NCI-H2196 treated with DMSO at 0.1 percent for 48 hours (cell line): ENCODE data around the gene ZNF622.
"Not testable (repeated sequence)": the region's sequence is repeated elsewhere in the genome, so short reads cannot be mapped to it uniquely, and the experiment has no call there.

ENCODE experiments used
- DNase-seq: peaks from one replicate; lab custom pipeline; 2025; ENCODE audit not compliant: unreplicated experiment; lab: John Stamatoyannopoulos, UW

Gene ZNF622

GRCh38 chr5:16436065-16436682, 29.4 kb downstream of the ZNF622 start:
- DNase-seq, result not testable (repeated sequence)

GRCh38 chr5:16431490-16431889, 34.1 kb downstream of the ZNF622 start:
- no peak for DNase-seq

GRCh38 chr5:16430349-16431089, 35.1 kb downstream of the ZNF622 start:
- DNase-seq, result no peak

GRCh38 chr5:16428359-16428758, 37.2 kb downstream of the ZNF622 start:
- DNase-seq, result no peak

- DNase-seq, result no peak
These were observed 38.0 kb downstream of the ZNF622 start for GRCh38 chr5:16427587-16427986.

GRCh38 chr5:16418471-16418922, 47.1 kb downstream of the ZNF622 start:
- no peak for DNase-seq

- DNase-seq, result no peak
These were observed 48.1 kb downstream of the ZNF622 start for GRCh38 chr5:16417398-16418074.

GRCh38 chr5:16414861-16415260, 50.7 kb downstream of the ZNF622 start:
- no peak for DNase-seq

- no peak for DNase-seq
These were observed 52.3 kb downstream of the ZNF622 start for GRCh38 chr5:16413166-16413860.

- DNase-seq, result no peak
These were observed 53.0 kb downstream of the ZNF622 start for GRCh38 chr5:16412556-16412955.

- no peak for DNase-seq
These were observed 53.7 kb downstream of the ZNF622 start for GRCh38 chr5:16411741-16412455.

GRCh38 chr5:16411235-16411634, 54.4 kb downstream of the ZNF622 start:
- DNase-seq, result no peak

GRCh38 chr5:16410338-16410737, 55.3 kb downstream of the ZNF622 start:
- no peak for DNase-seq

GRCh38 chr5:16406630-16407029, 59.0 kb downstream of the ZNF622 start:
- DNase-seq, result no peak

- no peak for DNase-seq
These were observed 59.6 kb downstream of the ZNF622 start for GRCh38 chr5:16406023-16406422.
